Transverse colon (tissue), 4 donors: ENCODE data around the gene CBLB.

Experiments used
- EP300 ChIP-seq: sonication (generic); formaldehyde crosslinking; IDR thresholded peaks from one replicate; pipeline ENCODE4 v1.6.1; 2017; ENCODE audit warnings: antibody characterized with exemption, low read depth
- POLR2A ChIP-seq: fragments of 450-650 bp; IDR thresholded peaks from one replicate; pipeline ENCODE4 v1.6.1; 2016; ENCODE audit warnings: antibody characterized with exemption, mild to moderate bottlenecking, moderate library complexity
- POLR2AphosphoS5 ChIP-seq, 3 donors: sonication (generic); formaldehyde crosslinking; IDR thresholded peaks; one replicate each; pipeline ENCODE4 v1.6.1; 2016; ENCODE audit warnings: antibody characterized with exemption in 3 of 3
- TF ChIP-seq, protein P1 (sequence below), 5 experiments: fragments of 200-600 bp in 3 of 5; fragments of 450-650 bp in 2 of 5; sonication (generic) in 3 of 5; IDR thresholded peaks; 1 replicate in 2 of 5; 2 replicates in 3 of 5; pipeline ENCODE4 v1.5.1; 2016 to 2017; ENCODE audit warnings: antibody characterized with exemption in 5 of 5, inconsistent platforms in 3 of 5, mild to moderate bottlenecking in 2 of 5, moderate library complexity in 1 of 5

DNA sequence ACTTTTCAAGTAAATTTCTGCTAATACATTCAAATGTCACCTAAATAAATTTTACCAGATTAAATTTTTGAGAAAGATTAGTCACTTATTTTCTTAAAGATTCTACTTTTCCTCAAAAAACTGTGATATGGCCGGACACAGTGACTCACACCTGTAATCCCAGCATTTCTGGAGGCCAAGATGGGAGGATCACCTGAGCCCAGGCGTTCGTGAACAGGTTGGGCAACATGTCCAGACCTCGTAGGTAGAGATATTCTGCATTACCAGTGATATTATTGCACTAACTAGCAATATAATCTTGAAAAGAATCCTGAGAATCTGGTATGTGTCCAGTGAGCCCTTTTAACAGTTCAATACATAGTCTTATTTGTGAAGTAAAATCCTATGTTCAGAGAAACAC lies 61.7 kb downstream of the CBLB start:
- TF ChIP-seq, protein P1, sequence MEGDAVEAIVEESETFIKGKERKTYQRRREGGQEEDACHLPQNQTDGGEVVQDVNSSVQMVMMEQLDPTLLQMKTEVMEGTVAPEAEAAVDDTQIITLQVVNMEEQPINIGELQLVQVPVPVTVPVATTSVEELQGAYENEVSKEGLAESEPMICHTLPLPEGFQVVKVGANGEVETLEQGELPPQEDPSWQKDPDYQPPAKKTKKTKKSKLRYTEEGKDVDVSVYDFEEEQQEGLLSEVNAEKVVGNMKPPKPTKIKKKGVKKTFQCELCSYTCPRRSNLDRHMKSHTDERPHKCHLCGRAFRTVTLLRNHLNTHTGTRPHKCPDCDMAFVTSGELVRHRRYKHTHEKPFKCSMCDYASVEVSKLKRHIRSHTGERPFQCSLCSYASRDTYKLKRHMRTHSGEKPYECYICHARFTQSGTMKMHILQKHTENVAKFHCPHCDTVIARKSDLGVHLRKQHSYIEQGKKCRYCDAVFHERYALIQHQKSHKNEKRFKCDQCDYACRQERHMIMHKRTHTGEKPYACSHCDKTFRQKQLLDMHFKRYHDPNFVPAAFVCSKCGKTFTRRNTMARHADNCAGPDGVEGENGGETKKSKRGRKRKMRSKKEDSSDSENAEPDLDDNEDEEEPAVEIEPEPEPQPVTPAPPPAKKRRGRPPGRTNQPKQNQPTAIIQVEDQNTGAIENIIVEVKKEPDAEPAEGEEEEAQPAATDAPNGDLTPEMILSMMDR (IDR thresholded peaks at IDR 0.05), result no peak
- TF ChIP-seq POLR2AphosphoS5 (IDR thresholded peaks at IDR 0.05), result no peak
- no peak for TF ChIP-seq POLR2A
- no peak for TF ChIP-seq EP300
